ACC112 (cell line): ENCODE measurements around the gene NR4A3.
A peak's percentile ranks its signal among the peaks of the same experiment; 100 is the strongest.

Experiments
- H2AFZ ChIP-seq: fragments of 200-600 bp; sonication (generic); one replicate; pipeline ENCODE4 v1.6.0; 2017; ENCODE audit warnings: antibody characterized with exemption, low read length; ENCODE audit not compliant: unreplicated experiment
- H3K27ac ChIP-seq: fragments of 200-600 bp; sonication (generic); 2 replicates; pipeline ENCODE4 v1.5.1; 2014; ENCODE audit warnings: low read depth, mild to moderate bottlenecking, antibody characterized with exemption, low read length, moderate library complexity
- H3K27me3 ChIP-seq: fragments of 200-600 bp; sonication (generic); 2 replicates; pipeline ENCODE4 v1.6.1; 2014; ENCODE audit warnings: mild to moderate bottlenecking, antibody characterized with exemption, low read length, moderate library complexity, mixed read lengths; ENCODE audit not compliant: insufficient read depth
- H3K36me3 ChIP-seq: fragments of 200-600 bp; sonication (generic); 2 replicates; pipeline ENCODE4 v1.6.1; 2016; ENCODE audit warnings: mild to moderate bottlenecking, antibody characterized with exemption, low read length, moderate library complexity, mixed read lengths; ENCODE audit not compliant: insufficient read depth
- H3K4me1 ChIP-seq: fragments of 200-600 bp; sonication (generic); one replicate; pipeline ENCODE4 v1.6.1; 2016; ENCODE audit warnings: low read length, mixed read lengths; ENCODE audit not compliant: insufficient read depth, unreplicated experiment, control insufficient read depth
- H3K4me3 ChIP-seq: fragments of 200-600 bp; sonication (generic); 2 replicates; pipeline ENCODE4 v1.5.1; 2014; ENCODE audit warnings: mild to moderate bottlenecking, low read depth, low read length
- H3K79me2 ChIP-seq: fragments of 200-600 bp; sonication (generic); one replicate; pipeline ENCODE4 v1.6.0; 2016; ENCODE audit warnings: low read length; ENCODE audit not compliant: control insufficient read depth, unreplicated experiment, insufficient read depth

The NR4A3 gene

DNA sequence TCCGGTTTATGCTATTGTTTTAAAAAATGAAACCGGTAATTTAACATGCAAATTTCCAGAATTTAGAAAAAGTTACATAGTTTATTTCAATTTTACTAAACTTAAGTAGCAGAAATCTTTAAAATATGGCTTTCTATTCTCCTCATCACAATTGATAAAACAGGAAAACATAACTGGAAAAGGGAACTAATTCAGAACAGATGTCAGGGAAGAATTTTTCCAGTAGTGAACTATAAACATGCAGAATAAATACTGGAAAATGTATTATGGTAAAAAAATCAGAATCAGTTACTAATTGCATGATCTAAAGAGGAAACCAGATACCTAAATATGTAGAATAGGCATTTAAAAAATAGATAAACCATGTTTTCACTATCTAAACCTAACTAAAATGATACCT lies 7.3 kb upstream of the NR4A3 start:
- no peaks in the 10 kb centered on the region for H3K27me3 ChIP-seq
- H2AFZ ChIP-seq = no peak overlapping the region
- H3K4me1 ChIP-seq = peaks cover 16% of the 10 kb centered on the region
- H3K79me2 ChIP-seq = no peaks in the 10 kb centered on the region
- H3K4me3 ChIP-seq = no peak overlapping the region
- no peaks in the 10 kb centered on the region for H3K36me3 ChIP-seq
- no peak overlapping the region for H3K27ac ChIP-seq

DNA sequence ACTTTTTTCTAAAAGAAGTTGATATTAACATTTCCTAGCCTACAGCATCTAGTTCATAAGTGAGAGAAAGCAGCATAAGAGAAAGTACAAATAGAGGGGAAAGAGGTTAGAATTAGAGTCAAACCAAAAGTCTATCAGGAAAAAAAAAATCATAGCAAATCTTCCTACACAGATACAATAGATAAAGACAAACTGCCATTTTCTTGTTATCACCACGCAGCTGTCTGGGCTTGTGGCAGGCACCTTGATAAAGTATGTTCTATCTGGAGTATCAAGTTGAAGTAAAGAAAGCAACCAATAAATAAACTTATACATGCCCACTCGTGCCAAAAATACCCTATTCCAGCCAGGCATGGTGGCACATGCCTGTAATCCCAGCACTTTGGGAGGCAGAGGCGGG lies 5.3 kb upstream of the NR4A3 start:
- H2AFZ ChIP-seq = no peak overlapping the region
- no peaks in the 10 kb centered on the region for H3K79me2 ChIP-seq
- H3K4me3 ChIP-seq = no peak overlapping the region
- no peaks in the 10 kb centered on the region for H3K36me3 ChIP-seq
- no peak overlapping the region for H3K27ac ChIP-seq
- H3K4me1 ChIP-seq = peaks cover 8% of the 10 kb centered on the region
- no peaks in the 10 kb centered on the region for H3K27me3 ChIP-seq

DNA sequence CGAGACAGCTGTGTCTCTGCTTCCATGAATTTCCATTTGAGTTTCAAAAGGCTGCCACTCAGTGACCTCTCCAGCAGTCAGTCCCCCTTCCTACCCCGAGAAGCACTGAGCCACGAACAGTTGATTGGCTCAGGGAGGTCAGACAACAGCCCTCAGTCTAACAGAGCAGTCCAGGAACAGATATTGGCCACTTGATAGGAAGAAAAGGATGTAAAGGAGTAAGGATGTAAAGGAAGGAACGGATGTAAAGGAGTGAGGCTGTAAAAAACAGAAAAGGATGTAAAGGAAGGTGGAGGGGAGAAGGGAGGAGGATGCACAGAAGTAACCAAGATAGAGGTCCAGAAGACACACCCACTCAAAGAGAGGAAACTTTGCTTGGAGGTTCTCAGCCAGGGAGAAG lies 3.2 kb upstream of the NR4A3 start:
- Histone ChIP-seq H3K4me1 (peaks cover 8% of the 10 kb centered on the region), H2AFZ (no peak overlapping the region), H3K27ac (peak overlapping the region; percentile 96), H3K36me3 (no peaks in the 10 kb centered on the region), H3K79me2 (no peaks in the 10 kb centered on the region), H3K4me3 (peak overlapping the region; percentile 88), H3K27me3 (no peaks in the 10 kb centered on the region)

DNA sequence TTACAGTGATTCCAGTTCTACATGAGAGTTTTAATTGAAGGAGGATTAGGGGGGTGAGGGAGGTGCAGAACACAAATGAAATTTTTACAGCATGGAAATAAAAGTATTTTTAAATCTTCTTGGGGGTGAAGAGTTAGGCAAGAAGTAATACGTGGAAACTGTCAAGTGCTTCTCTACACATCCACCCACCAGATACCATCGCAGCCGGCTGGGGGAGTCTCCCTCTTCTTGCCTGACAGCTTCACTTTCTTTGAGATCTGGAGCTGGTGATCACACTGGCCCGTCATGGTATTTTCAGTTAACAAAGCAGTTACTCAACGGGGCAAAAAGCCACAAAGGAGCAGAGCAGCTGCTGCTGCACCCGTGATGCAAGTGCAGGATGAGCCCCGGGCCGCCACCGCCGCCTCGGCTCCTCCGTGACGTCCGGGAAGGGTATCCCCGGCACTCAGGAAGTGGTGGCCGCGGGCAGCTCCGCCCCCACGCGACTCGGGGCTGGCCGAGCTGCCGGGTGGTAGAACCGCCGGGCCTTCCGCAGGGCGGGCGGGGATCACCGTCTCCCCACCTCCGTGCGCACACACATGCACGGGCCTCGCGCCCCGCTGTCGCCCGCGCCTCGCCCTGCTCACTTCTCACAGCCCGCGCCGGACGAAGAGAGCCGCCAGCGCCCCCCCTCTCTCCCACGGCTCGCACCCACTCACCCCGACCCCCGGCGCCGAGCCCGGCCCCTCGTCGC lies 2.4 kb upstream of the NR4A3 start:
- Histone ChIP-seq H3K4me3 (peak overlapping the region; percentile 88), H3K27ac (peak overlapping the region; percentile 96), H2AFZ (peak overlapping the region; percentile 81), H3K79me2 (no peaks in the 10 kb centered on the region), H3K27me3 (no peaks in the 10 kb centered on the region), H3K36me3 (no peaks in the 10 kb centered on the region), H3K4me1 (peaks cover 8% of the 10 kb centered on the region)

DNA sequence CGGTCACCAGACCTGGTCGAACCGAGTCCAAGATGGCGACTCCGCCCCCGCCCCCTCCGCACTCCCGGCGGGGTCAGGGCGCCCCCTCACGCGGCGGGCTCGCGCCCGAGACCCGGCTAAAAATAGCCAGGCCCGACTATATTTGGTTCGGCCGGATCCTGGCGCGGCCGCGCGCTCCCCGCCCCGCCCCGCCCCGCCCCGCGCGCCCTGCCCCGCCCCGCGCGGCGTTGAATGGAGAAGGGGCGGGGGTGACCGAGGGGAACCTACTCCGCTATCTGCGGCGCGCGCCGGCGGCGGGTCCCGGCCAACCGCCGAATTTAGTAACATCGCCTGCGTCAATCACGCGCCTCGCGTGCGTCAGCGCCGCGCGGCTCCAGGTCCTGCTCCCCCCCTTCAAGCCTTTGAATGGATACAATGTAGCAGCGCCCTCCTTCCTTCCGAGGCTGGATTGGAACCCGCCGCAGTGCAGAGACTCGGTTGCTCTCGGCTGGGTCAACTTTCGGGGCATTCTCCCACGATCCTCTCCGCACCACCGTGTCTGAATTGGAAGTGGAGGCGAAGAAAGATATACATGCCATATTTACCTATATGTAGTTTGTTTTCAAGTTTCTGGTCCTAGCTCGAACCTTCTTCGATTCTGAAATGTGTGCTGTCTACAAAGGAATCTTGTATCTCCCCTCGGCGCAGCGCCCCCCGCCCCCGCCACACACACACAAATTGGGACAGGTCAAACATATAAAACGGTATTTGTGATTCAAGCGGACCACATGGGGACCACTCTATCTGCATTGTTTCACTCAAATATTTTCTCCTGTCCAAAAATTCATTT lies 1.6 kb upstream of the NR4A3 start:
- Histone ChIP-seq H3K79me2 (no peaks in the 10 kb centered on the region), H3K27ac (peak overlapping the region; percentile 96), H3K36me3 (no peaks in the 10 kb centered on the region)

DNA sequence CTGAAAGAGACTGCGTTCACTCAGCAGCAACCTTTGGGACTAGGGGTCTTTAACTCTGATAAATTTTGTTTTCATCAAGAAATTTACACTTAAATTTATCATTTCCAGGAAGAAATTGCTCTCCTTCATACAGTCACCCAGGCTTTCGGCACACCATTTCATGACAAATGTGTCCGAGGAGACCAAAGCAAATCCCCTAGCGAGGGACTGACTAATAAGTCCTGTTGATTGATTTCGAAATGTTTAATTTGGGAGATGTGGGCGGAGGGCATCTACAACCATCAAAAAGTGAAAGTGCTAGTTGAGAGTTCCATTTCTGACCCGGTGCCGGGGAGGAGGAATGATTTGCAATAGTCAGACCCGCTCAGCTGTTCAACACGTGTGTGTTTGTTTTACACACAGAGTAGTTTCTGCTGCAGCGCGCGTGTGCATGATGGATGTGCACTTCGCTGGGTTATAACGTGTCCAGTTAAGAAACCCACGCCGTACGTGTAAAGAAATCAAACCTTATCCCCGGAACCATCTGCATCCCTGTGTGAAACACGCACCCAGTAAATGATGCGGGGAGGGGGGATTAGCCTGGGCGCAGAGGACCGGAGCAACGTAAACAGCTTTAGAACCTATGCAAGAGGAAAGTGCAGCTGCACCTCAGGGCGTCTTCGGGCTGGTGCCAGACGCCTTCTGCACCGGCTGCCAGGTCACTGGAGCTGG lies 845 bp upstream of the NR4A3 start:
- Histone ChIP-seq H3K79me2 (no peaks in the 10 kb centered on the region), H2AFZ (peak overlapping the region; percentile 69), H3K4me3 (peak overlapping the region; percentile 90), H3K4me1 (peaks cover 8% of the 10 kb centered on the region), H3K27me3 (0 out of 2 replicates have a peak, but pooled peaks cover 7% of the 10 kb centered on the region), H3K27ac (peak overlapping the region; percentile 95), H3K36me3 (no peaks in the 10 kb centered on the region)

More for the DNA sequence above, 1.6 kb upstream of the NR4A3 start:
- Histone ChIP-seq H2AFZ (peak overlapping the region; percentile 81), H3K27me3 (0 out of 2 replicates have a peak, but pooled peaks cover 4% of the 10 kb centered on the region), H3K4me3 (peak overlapping the region; percentile 90), H3K4me1 (peaks cover 8% of the 10 kb centered on the region)

DNA sequence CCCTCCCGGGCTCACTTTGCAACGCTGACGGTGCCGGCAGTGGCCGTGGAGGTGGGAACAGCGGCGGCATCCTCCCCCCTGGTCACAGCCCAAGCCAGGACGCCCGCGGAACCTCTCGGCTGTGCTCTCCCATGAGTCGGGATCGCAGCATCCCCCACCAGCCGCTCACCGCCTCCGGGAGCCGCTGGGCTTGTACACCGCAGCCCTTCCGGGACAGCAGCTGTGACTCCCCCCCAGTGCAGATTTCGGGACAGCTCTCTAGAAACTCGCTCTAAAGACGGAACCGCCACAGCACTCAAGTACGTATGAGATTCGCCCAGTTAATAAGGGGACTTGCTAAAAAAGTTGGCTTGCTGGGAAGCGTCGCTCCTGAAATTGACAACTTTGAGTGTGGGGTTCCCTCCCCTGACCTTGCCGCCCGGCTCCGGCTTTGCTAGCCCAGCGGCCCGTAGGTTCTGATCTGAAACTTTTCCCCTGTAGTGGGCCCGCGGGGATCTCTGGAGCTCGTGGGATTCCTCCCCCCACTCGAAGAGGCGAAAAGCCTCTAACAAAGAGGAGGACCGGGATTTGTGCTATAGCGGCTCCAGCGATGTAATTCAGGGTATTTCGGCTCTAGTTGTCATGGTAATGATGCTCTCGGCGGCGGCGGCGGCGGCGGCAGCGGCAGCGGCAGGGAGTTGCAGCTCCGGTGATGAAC lies 572 bp downstream of the NR4A3 start:
- Histone ChIP-seq H3K4me3 (peak overlapping the region; percentile 90), H3K27ac (peak overlapping the region; percentile 95), H3K36me3 (no peaks in the 10 kb centered on the region), H2AFZ (peak overlapping the region; percentile 89), H3K4me1 (peaks cover 8% of the 10 kb centered on the region), H3K27me3 (0 out of 2 replicates have a peak, but pooled peaks cover 7% of the 10 kb centered on the region), H3K79me2 (no peaks in the 10 kb centered on the region)

DNA sequence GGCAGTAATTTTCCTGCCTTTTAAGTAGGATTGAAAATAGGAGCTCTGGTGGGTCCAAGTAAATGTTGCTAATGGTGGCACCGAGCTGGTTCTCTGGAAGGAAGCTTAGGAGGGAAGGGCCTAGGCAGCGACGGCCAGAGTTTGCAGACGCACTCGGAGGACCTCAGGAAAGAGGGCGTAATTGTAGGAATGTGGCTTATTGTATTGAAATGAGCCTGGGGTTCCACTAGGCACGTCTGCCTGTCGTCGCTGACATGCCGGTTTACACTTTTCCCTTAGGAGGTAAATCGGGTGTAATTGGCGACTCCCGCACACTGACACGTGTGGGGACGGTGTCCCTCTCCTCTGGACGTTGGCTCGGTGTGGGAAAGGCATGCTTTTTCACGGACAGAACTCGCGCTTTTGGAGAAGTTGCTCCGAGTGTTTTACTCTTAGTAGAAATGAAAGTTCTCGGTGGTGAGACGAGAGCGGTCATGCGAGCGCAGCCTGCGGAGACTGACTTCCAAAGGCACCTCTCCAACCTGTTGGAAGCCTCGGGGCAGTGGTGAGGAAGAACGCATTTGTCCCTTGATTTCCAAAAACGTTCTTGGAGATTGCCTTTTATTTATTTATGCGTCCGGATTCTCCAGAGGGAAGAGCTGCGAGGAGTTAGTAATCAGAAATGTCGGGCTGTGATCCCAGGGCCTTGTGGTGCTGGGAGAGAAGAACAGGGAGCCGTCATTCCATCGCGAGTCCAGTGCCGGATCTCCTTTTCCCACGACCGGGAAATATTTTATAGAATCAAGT lies 1.3 kb downstream of the NR4A3 start:
- peak overlapping the region; percentile 89 for H2AFZ ChIP-seq
- H3K79me2 ChIP-seq = no peaks in the 10 kb centered on the region
- 0 out of 2 replicates have a peak, but pooled peaks cover 7% of the 10 kb centered on the region for H3K27me3 ChIP-seq
- H3K27ac ChIP-seq = peak overlapping the region; percentile 95; the same call in 1 of the 2 replicates
- H3K36me3 ChIP-seq = no peaks in the 10 kb centered on the region
- H3K4me3 ChIP-seq = peak overlapping the region; percentile 90
- peaks cover 8% of the 10 kb centered on the region for H3K4me1 ChIP-seq

DNA sequence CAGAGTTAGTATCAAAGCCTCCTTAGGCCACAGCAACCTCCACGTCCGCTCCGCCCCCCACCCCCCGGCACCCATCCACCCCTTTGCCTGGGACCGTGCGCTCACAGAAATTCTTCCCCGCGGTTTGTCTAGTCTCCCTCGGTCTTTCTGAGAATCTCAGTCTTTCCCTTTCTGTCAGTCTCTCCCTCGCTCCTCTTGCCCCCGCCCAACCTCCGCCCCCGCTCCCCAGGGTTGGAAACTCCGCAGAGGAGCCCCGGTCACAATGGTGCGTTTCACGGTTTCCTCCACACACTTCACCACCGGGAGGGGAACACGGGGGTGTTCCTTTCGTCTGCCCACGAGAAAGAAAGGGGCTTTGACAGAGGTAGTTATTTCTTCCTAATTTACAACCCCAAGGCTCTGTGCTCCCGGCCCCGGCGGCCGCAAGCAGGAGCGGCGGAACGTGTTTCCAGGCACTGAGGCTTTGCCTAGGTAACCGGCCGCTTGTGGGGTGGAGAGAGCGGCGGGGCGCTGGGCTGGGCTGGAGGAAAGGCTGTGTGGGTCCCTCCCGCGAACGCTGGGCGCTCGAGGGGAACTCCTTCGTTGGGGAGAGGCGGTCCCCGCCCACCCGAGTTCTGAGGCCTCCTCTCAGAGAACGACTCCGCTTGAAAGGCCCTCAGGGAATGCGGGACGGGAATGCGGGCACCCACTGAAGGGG lies 2.1 kb downstream of the NR4A3 start:
- H3K4me1 ChIP-seq = peaks cover 1% of the 10 kb centered on the region
- H3K79me2 ChIP-seq = no peaks in the 10 kb centered on the region
- peak overlapping the region; percentile 89 for H2AFZ ChIP-seq
- no peak overlapping the region for H3K27ac ChIP-seq
- 0 out of 2 replicates have a peak, but pooled peaks cover 7% of the 10 kb centered on the region for H3K27me3 ChIP-seq
- peak overlapping the region; percentile 90 for H3K4me3 ChIP-seq
- no peaks in the 10 kb centered on the region for H3K36me3 ChIP-seq
